IPS-15b (cell line): Measurements from ENCODE around the gene CHCHD6.

ENCODE experiments used
- H3K27me3 ChIP-seq: one replicate; pipeline ENCODE4 v1.6.1; 2013; ENCODE audit warnings: low read length; ENCODE audit not compliant: control insufficient read depth, insufficient read depth
- H3K36me3 ChIP-seq: one replicate; pipeline ENCODE4 v1.6.1; 2013; ENCODE audit warnings: low read length; ENCODE audit not compliant: control insufficient read depth, insufficient read depth
- H3K4me1 ChIP-seq: one replicate; pipeline ENCODE4 v1.6.1; 2013; ENCODE audit warnings: mild to moderate bottlenecking, low read length; ENCODE audit not compliant: control insufficient read depth, insufficient read depth
- H3K4me3 ChIP-seq: one replicate; pipeline ENCODE4 v1.5.1; 2013; ENCODE audit warnings: low read depth, low read length
- H3K9ac ChIP-seq: one replicate; pipeline ENCODE4 v1.6.1; 2013; ENCODE audit warnings: low read depth, mild to moderate bottlenecking, low read length
- H3K9me3 ChIP-seq: one replicate; pipeline ENCODE4 v1.6.1; 2013; ENCODE audit warnings: mild to moderate bottlenecking, low read length; ENCODE audit not compliant: control insufficient read depth, insufficient read depth

The CHCHD6 gene

GRCh38 chr3:126716057-126716456, 12.0 kb downstream of the CHCHD6 start:
- Histone ChIP-seq H3K27me3 (no peaks in the 10 kb centered on the region), H3K4me1 (no peaks in the 10 kb centered on the region), H3K36me3 (no peaks in the 10 kb centered on the region), H3K4me3 (no peak overlapping the region), H3K9me3 (no peaks in the 10 kb centered on the region), H3K9ac (no peak overlapping the region)

GRCh38 chr3:126718561-126719445, 14.8 kb downstream of the CHCHD6 start:
- H3K36me3 ChIP-seq = no peaks in the 10 kb centered on the region
- no peaks in the 10 kb centered on the region for H3K27me3 ChIP-seq
- no peak overlapping the region for H3K4me3 ChIP-seq
- H3K9ac ChIP-seq = no peak overlapping the region
- H3K4me1 ChIP-seq = no peaks in the 10 kb centered on the region
- H3K9me3 ChIP-seq = no peaks in the 10 kb centered on the region

- Histone ChIP-seq H3K9me3 (no peaks in the 10 kb centered on the region), H3K4me1 (no peaks in the 10 kb centered on the region), H3K36me3 (no peaks in the 10 kb centered on the region), H3K9ac (no peak overlapping the region), H3K27me3 (no peaks in the 10 kb centered on the region), H3K4me3 (no peak overlapping the region)
These were observed 16.6 kb downstream of the CHCHD6 start for GRCh38 chr3:126720596-126720995.

GRCh38 chr3:126721246-126721645, 17.2 kb downstream of the CHCHD6 start:
- H3K4me1 ChIP-seq = no peaks in the 10 kb centered on the region
- H3K4me3 ChIP-seq = no peak overlapping the region
- H3K9ac ChIP-seq = no peak overlapping the region
- no peaks in the 10 kb centered on the region for H3K36me3 ChIP-seq
- no peaks in the 10 kb centered on the region for H3K27me3 ChIP-seq
- H3K9me3 ChIP-seq = no peaks in the 10 kb centered on the region

- H3K9ac ChIP-seq = no peak overlapping the region
- H3K4me1 ChIP-seq = no peaks in the 10 kb centered on the region
- no peak overlapping the region for H3K4me3 ChIP-seq
- no peaks in the 10 kb centered on the region for H3K36me3 ChIP-seq
- no peaks in the 10 kb centered on the region for H3K9me3 ChIP-seq
- H3K27me3 ChIP-seq = no peaks in the 10 kb centered on the region
These were observed 19.2 kb downstream of the CHCHD6 start for GRCh38 chr3:126723237-126723636.

GRCh38 chr3:126723801-126724200, 19.8 kb downstream of the CHCHD6 start:
- no peaks in the 10 kb centered on the region for H3K36me3 ChIP-seq
- no peaks in the 10 kb centered on the region for H3K27me3 ChIP-seq
- no peak overlapping the region for H3K9ac ChIP-seq
- H3K9me3 ChIP-seq = no peaks in the 10 kb centered on the region
- H3K4me1 ChIP-seq = no peaks in the 10 kb centered on the region
- H3K4me3 ChIP-seq = no peak overlapping the region

- no peak overlapping the region for H3K4me3 ChIP-seq
- no peaks in the 10 kb centered on the region for H3K36me3 ChIP-seq
- no peaks in the 10 kb centered on the region for H3K4me1 ChIP-seq
- H3K9ac ChIP-seq = no peak overlapping the region
- H3K27me3 ChIP-seq = no peaks in the 10 kb centered on the region
- H3K9me3 ChIP-seq = no peaks in the 10 kb centered on the region
These were observed 24.6 kb downstream of the CHCHD6 start for GRCh38 chr3:126728680-126729079.

GRCh38 chr3:126730376-126730775, 26.3 kb downstream of the CHCHD6 start:
- Histone ChIP-seq H3K9me3 (no peaks in the 10 kb centered on the region), H3K36me3 (no peaks in the 10 kb centered on the region), H3K4me3 (no peak overlapping the region), H3K9ac (no peak overlapping the region), H3K27me3 (no peaks in the 10 kb centered on the region), H3K4me1 (no peaks in the 10 kb centered on the region)

GRCh38 chr3:126731044-126731443, 27.0 kb downstream of the CHCHD6 start:
- Histone ChIP-seq H3K9me3 (no peaks in the 10 kb centered on the region), H3K36me3 (no peaks in the 10 kb centered on the region), H3K4me3 (no peak overlapping the region), H3K9ac (no peak overlapping the region), H3K4me1 (no peaks in the 10 kb centered on the region), H3K27me3 (no peaks in the 10 kb centered on the region)

GRCh38 chr3:126732281-126733060, 28.4 kb downstream of the CHCHD6 start:
- H3K36me3 ChIP-seq = no peaks in the 10 kb centered on the region
- H3K9me3 ChIP-seq = no peaks in the 10 kb centered on the region
- no peak overlapping the region for H3K9ac ChIP-seq
- no peak overlapping the region for H3K4me3 ChIP-seq
- H3K27me3 ChIP-seq = no peaks in the 10 kb centered on the region
- H3K4me1 ChIP-seq = no peaks in the 10 kb centered on the region

GRCh38 chr3:126733061-126733430, 29.0 kb downstream of the CHCHD6 start:
- Histone ChIP-seq H3K36me3 (no peaks in the 10 kb centered on the region), H3K9me3 (no peaks in the 10 kb centered on the region), H3K4me3 (no peak overlapping the region), H3K9ac (no peak overlapping the region), H3K27me3 (no peaks in the 10 kb centered on the region), H3K4me1 (no peaks in the 10 kb centered on the region)
